Measurements from ENCODE around the gene RAB5IF. TPM values are rescaled to one million over a fixed set of nuclear protein-coding genes. Genes with fewer than 3 reads are reported as not detected.

The RAB5IF gene
- total and polyA plus RNA-seq, 2 of the 4 experiments (the other 2 are of a cell fraction): 74.0 to 93.1 TPM

GRCh38 chr20:36578356-36579041, 27.1 kb upstream of the RAB5IF start:
- Histone ChIP-seq H3K4me2 (ENCODE audit: low read depth, low read length) (no peak overlapping the region), H4K20me1 (ENCODE audit: insufficient read depth, low read length) (peaks cover 38% of the 10 kb centered on the region), H3K56ac (ENCODE audit: extremely low read depth, insufficient read depth, low read length) (no peak overlapping the region), H3K4ac (ENCODE audit: low read depth, low read length) (no peak overlapping the region), H3K14ac (replicated peaks; ENCODE audit: low read depth, low read length) (no peak overlapping the region; the same call in 1 of the 2 replicates), H3K79me1 (ENCODE audit: low read depth in 1 of 2, low read length in 2 of 2) (peaks cover 32 to 56% of the 10 kb centered on the region in 2 experiments), H3K4me1 (ENCODE audit: control insufficient read depth, insufficient read depth, low read length) (peaks cover 7% of the 10 kb centered on the region), H3K9me3 (ENCODE audit: control insufficient read depth, insufficient read depth, low read length) (no peaks in the 10 kb centered on the region), H3K27ac (ENCODE audit: insufficient read depth, low read length) (no peak overlapping the region), H2BK20ac (ENCODE audit: low read depth, low read length) (no peak overlapping the region), H2BK120ac (ENCODE audit: low read depth, low read length) (no peak overlapping the region), H2AK5ac (ENCODE audit: low read depth, low read length) (no peak overlapping the region), H3K27me3 (ENCODE audit: control insufficient read depth, insufficient read depth, low read length) (no peaks in the 10 kb centered on the region), H3K36me3 (ENCODE audit: control insufficient read depth, insufficient read depth, low read length) (peaks cover 26% of the 10 kb centered on the region), H2AK9ac (replicated peaks; ENCODE audit: low read depth, low read length, poor library complexity) (peak overlapping the region; percentile 65), H3K18ac (ENCODE audit: low read depth, low read length) (no peak overlapping the region), H4K91ac (ENCODE audit: insufficient read depth, low read depth, low read length) (no peak overlapping the region), H3K9me1 (ENCODE audit: insufficient read depth, low read length) (peaks cover 20% of the 10 kb centered on the region), H2BK15ac (ENCODE audit: low read depth, low read length) (no peak overlapping the region), H2BK5ac (ENCODE audit: low read depth, low read length, poor library complexity, severe bottlenecking) (no peak overlapping the region), H4K8ac (ENCODE audit: low read depth in 2 of 2, low read length in 2 of 2) (no peak overlapping the region), H2AFZ (replicated peaks; ENCODE audit: low read length, poor library complexity) (peak overlapping the region; percentile 51), H3K4me3 (ENCODE audit: insufficient read depth, low read depth, low read length) (no peak overlapping the region), H3K23ac (ENCODE audit: low read depth, low read length) (no peak overlapping the region), H3K9ac (ENCODE audit: low read depth, low read length) (no peak overlapping the region), H4K5ac (ENCODE audit: low read depth, low read length) (no peak overlapping the region)
- ChIA-PET CTCF (interaction anchor here (0.6 kb wide), 1 partner anchor 365 kb away, joined by 3 read pairs; no protein-coding TSS in a partner anchor), POLR2A (ENCODE audit: unreplicated experiment) (no interaction called here)
- dilution Hi-C loops (cut with HindIII; ENCODE audit: low sequenced_read_pairs, unreplicated experiment) (no loop called here), intact Hi-C loops (cut with micrococcal nuclease) (no loop called here), in situ Hi-C loops (cut with MboI; ENCODE audit: low sequenced_read_pairs) (no loop called here)
- DNase-seq (no peak), ATAC-seq (ENCODE audit: low read depth) (no peak)
- WGBS, 2 experiments (ENCODE audit: extremely low coverage in 2 of 2, insufficient read length in 1 of 2): 93% methylated on average over 3 of the region's 15 CpGs; no CpG with 5 or more reads in 1 of the 2 experiments
- TF ChIP-seq CEBPB (IDR thresholded peaks at IDR 0.05; ENCODE audit: low read depth, low read length) (no peak), ELK1 (IDR thresholded peaks at IDR 0.05; ENCODE audit: borderline replicate concordance, low read depth, low read length) (no peak), CTCF (conservative IDR thresholded peaks at IDR 0.05; ENCODE audit: low read depth, low read length) (no peak), SMC3 (IDR thresholded peaks at IDR 0.05; ENCODE audit: low read depth, low read length) (no peak), MAFK (IDR thresholded peaks at IDR 0.05; ENCODE audit: low read depth, low read length) (no peak), CHD1 (IDR thresholded peaks at IDR 0.05; ENCODE audit: low read depth, low read length) (no peak), RAD21 (IDR thresholded peaks at IDR 0.05; ENCODE audit: low read length) (no peak), MAZ (IDR thresholded peaks at IDR 0.05; ENCODE audit: borderline replicate concordance, low read depth, low read length) (no peak), NFE2L2 (IDR thresholded peaks at IDR 0.05; ENCODE audit: low read depth, low read length) (no peak), POLR2A (IDR thresholded peaks at IDR 0.05; ENCODE audit: low read depth, low read length) (no peak), RCOR1 (IDR thresholded peaks at IDR 0.05; ENCODE audit: insufficient replicate concordance, low read length) (no peak), MXI1 (IDR thresholded peaks at IDR 0.05; ENCODE audit: borderline replicate concordance, low read depth, low read length) (no peak), BHLHE40 (IDR thresholded peaks at IDR 0.05; ENCODE audit: low read depth, low read length) (no peak), FOS (IDR thresholded peaks at IDR 0.05; ENCODE audit: low read depth, low read length) (no peak), RFX5 (IDR thresholded peaks at IDR 0.05; ENCODE audit: low read depth, low read length) (no peak)
- TF ChIP-seq, protein P1, sequence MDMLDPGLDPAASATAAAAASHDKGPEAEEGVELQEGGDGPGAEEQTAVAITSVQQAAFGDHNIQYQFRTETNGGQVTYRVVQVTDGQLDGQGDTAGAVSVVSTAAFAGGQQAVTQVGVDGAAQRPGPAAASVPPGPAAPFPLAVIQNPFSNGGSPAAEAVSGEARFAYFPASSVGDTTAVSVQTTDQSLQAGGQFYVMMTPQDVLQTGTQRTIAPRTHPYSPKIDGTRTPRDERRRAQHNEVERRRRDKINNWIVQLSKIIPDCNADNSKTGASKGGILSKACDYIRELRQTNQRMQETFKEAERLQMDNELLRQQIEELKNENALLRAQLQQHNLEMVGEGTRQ (IDR thresholded peaks at IDR 0.05; ENCODE audit: low read depth, low read length): no peak
- BruUV-seq (replicated peaks): no TSS peak
